HG02943 (cell line): Measurements from ENCODE around the gene IL11.
A peak's percentile ranks its signal among the peaks of the same experiment; 100 is the strongest.

Experiments used
- ATAC-seq: cut with Tn5 transposase; IDR thresholded peaks from one replicate; pipeline ENCODE4 v1.9.1; 2021; ENCODE audit warnings: mild to moderate bottlenecking, low read depth, moderate library complexity; ENCODE audit not compliant: unreplicated experiment

Gene IL11

DNA sequence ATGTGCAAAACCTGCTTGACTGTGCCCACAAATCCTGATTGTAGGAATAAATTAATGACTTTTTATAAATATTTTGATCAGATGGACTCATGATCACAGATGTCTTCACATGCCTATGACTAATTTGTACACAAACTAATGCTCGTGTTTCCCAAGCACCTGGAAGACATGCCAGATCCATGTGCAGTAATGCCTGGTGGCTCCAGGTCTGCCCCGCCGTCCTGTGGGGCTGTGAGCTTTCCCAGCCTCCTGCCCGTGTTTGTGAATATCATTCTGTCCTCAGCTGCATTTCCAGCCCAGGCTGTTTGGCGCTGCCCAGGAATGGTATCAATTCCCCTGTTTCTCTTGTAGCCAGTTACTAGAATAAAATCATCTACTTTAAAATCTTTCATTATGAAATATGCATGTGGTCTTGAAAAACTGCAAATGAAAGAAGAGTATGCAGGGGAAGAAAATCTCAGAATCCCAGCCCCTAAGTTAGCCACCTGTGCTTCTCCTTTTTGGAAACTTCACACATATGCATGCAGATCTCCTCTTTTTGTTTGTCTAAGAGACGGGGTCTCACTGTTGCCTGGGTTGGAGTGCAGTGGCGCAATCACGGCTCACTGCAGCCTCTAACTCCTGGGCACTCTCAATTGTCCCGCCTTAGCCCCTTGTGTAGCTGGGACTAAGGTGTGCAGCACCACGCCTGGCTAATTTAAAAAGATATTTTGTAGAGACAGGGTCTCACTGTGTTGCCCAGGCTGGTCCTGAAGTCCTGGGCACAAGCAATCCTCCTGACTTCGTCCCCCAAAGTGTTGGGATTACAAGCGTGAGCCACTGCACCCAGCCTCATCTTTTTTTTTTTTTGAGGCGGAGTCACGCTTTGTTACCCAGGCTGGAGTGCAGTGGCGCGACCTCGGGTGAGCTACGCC lies 21.7 kb upstream of the IL11 start:
- ATAC-seq, result no peak

DNA sequence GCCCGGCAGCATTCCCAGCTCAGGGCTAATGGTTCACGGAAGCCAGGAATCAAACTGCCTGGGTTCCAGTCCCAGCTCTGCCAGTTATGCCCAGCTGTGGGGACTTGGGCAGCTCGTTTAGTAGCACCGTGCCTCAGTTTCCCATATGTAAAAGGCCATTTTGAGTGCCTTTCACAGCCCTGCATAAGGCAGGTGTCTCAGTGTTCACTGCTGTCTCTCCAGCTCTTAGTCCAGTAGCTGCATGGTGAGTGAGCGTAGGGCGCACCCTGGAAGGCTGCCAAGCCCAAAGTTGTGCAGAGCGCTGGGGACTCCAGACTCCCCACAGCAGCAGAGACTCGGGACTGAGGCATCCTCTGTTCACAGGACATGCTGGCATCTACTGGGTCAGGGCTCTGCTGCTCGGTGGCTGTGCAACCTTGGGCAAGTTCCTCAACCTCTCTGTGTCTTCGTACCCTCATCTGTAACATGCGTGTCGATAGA lies 21.0 kb upstream of the IL11 start:
- ATAC-seq, result no peak

DNA sequence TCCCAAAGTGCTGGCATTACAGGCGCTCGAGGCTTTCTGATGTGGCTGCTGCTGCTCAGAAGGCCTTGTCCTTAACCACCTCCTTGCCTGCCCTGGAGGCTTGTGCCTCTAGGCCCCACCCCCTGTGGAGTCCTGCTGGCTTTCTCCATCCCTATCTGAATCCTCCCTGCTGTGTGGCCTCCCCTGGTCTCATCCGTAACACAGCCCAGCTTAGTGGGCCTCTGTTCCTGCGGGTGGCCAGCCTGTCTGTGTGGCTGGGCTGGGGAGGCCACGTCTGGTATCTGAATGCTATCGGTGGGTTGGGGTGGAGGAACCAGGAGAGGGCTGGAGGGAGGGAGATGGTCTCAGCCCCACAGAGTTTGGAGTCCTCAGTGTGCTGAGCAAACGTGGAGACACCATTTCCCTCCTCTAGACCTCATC lies 20.2 kb upstream of the IL11 start:
- no peak for ATAC-seq

DNA sequence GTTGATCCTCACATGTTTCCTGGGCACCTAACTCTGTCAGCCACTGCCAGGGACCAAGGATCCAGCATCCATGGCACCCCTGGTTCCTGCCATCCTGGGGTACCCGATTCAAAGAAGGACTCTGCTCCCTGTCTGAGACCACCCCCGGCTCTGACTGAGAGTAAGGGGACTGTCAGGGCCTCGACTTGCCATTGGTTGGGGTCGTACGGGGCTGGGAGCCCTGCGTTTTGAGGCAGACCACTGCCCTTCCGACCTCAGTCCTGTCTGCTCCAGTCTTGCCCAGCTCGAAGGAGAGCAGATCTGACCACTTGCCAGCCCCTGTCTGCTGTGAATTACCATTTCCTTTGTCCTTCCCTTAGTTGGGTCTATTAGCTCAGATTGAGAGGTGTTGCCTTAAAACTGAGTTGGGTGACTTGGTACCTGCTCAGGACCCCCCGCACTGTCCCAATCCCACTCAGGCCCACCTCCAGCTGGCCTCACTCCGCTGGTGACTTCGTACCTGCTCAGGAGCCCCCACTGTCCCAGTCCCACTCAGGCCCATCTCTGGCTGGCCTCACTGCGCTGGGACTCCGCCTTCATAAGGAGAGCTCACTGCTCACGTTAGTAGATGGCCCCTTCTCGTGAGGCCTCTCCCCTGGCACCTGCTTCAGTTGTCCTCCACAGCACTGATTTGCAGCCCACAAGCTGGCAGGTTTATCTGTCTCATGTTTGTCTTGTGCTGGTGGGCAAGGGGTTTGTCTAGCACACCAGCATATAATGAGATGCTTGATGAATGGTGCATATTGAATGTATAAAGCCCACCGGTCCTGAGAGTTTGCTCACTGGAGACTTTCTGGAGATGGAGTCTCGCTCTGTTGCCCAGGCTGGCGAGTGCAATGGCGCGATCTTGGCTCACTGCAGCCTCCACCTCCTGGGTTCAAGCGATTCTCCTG lies 19.4 kb upstream of the IL11 start:
- no peak for ATAC-seq

DNA sequence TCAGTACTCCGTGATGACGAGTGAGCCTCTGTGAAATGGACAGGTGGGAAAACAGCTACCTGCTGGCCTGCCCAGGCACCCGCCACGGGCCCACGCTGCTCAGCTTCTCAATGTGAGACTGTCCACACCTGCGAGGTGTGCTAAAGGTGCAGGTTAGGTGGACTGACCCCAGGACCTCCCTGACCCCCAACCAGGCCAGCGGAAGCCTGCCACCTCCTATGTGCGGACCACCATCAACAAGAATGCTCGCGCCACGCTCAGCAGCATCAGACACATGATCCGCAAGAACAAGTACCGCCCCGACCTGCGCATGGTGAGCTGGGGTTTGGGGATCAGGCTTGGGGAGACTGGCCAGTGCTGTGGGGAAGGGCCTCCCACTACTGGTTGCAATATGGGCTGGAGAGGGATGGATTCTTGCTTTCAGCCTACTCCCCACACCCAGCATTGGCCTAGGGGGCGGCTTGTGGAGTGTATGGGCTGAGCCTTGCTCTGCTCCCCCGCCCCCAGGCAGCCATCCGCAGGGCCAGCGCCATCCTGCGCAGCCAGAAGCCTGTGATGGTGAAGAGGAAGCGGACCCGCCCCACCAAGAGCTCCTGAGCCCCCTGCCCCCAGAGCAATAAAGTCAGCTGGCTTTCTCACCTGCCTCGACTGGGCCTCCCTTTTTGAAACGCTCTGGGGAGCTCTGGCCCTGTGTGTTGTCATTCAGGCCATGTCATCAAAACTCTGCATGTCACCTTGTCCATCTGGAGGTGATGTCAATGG lies 17.7 kb upstream of the IL11 start:
- no peak for ATAC-seq

DNA sequence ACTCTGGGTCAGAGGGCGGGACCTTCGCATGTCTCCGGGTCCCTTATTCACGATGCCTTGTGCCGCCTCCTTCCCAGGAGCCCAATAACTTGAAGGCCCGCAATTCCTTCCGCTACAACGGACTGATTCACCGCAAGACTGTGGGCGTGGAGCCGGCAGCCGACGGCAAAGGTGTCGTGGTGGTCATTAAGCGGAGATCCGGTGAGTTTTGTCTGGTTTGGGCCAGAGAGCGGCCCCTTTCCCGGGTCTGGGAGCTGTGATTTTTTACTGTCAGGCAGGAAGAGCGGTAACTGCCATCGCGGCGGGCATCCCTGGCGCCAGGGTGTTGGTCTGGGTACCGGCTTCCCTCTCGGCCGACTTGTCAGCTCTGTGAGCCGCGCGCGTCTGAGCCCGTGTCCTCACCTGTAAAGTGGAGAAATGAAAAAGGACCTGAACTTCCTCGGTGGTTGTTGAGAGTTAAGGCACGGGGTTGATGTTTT lies 16.3 kb upstream of the IL11 start:
- no peak for ATAC-seq

DNA sequence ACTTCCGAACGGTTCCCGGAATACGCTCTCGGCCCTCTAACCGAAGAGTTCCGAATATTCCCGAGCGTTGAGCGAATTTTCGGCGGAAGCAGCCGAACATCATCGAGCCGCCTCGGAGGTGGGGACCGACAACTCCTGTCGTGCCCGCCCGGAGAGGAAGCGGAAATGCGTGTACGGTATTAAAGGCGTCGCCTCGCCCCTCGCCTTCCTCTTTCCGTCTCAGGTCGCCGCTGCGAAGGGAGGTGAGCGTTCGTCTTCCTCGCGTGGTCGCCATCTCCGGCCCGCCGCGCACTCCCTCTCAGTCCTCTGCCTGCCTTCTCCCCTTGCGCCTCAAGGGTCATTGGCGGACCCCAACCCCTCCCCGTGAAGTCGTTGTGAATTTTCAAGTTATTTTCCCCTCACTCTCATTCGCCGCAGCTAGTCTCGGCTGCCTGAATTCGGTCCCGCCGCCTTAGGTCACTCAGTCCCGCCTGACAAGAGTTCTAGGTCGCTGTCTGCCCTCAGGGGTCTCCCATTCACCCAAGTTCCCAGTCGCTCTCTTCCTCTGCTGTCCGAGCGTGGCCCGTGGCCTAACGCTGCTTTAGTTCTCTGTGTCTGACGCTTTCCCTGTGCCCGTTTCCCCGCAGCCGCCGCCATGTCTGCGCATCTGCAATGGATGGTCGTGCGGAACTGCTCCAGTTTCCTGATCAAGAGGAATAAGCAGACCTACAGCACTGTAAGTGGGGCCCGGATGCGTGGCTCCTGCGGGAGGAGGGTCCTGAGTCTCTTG lies 15.6 kb upstream of the IL11 start, which contains the start of gene RPL28:
TSS of gene RPL28 (plus strand) at position 209 of the 769 bp plus-strand sequence. CDS start at position 635, 426 bp downstream.
- peak; percentile 55 for ATAC-seq

DNA sequence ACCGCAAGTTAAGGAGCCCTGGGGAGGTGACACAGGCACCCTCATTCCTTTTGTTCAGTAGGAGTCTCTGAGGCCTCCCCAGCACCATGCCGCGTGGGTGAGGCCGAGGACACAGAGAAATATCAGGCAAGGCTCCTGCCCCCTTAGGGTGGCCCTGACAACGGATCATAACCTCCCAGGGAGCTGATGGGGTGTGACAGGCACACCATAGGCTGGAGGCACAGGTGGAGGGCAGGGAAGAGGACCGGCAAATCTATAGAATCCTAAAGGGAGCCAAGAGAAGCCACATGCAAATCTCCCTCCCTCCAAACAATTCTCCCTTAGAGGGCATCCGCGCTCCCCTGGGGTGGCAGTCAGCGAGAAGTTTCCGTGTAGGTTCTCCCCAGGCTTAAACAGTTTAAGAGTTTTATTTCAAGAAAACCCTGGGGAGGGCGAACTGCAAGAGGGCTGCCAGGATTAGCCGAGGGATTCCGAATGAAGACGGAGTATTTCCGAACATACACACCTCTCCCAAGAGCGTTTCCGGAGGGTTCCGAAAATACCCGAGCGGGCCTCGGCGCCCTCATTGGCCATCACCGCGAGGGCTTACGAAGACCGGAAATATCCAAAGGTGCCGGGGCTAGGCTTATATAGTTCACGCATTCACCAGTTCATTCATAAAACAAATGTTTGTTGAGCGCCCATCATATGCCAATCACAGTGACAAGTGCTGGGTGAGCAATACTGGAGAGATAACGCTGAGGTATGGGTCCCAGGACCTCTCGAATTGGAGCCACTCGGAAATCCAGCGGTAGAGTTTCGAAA lies 14.9 kb upstream of the IL11 start:
- ATAC-seq, result peak; percentile 56

DNA sequence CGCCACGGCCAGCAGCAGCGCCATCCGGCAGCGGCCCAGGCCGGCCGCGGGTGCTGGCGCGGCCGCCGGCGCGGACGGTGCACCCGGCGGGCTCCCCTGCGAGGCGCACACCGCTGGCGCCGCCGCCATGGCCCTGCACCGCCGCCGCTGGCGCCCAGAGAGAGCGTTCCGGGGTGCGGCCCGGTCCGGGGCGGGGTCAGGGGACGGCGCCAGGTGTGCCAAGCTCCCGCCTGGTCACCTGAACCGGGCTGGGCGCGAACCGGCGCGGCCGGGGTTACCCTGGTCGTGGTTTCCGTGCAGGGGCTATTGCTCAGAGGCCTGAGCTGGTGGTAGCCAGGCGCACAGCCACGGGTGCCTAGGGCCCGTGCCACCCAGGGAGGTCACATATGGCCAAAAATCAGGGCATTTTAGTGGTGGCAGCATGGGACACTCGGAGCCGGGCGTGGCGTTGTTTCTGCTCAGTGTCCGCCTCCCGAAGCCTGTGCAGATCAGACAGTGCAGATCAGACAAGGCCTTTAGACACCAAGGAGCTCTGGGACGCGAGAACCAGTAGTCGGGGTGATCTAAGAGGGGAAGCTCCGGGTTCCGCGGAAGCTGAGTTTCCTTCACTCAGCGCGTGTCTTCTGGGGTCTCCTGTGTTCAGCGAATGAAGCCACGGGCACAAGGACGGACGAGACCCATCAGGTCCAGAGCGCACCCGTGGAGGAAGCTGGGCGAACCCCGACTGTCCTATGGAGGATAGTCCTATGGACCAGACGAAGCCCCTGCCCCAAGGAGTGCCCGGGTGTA lies 14.1 kb upstream of the IL11 start, which contains the start of gene TMEM238:
TSS of gene TMEM238 (minus strand) at position 162 of the 789 bp plus-strand sequence. CDS start at position 129, 33 bp downstream.
- no peak for ATAC-seq

DNA sequence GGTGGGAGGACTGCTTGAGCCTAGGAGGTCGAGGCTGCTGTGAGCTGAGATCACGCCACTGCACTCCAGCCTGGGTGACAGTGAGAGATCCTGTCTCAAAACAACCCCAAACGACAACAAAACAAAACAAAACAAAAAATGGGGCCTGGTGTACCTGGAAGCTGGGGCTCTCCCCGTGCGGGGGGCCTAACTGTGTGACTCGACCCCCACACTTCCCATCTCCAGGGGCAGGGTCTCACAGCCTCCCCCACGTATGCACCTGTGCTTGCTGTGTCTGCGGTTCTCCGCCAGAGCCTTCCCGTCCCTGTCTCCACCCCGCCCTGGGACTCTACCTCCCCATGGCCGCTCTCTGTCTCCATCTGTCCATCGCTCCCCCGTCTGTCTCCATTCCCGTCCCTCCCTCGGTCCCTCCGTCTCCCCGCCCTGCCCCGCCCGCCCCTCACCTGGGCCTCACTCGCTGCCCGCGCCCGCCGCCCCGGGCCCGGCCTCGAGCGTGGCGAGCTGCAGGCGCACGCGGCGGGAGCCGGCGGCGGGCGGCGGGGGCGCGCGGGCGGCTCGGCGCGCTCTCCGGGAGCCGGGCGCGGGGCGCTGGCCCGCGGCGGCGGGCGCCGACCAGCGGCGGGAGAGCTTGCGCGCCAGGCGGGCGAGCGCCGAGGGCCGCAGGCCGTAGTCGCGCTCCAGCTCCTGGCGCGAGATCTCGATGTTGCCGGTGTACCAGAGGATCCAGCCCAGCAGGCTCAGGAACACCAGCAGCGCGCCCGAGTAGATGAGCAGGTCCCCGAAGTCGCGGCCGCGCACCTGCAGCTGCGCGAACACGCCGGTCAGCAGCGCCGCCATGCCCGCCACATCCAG lies 13.2 kb upstream of the IL11 start:
- no peak for ATAC-seq

DNA sequence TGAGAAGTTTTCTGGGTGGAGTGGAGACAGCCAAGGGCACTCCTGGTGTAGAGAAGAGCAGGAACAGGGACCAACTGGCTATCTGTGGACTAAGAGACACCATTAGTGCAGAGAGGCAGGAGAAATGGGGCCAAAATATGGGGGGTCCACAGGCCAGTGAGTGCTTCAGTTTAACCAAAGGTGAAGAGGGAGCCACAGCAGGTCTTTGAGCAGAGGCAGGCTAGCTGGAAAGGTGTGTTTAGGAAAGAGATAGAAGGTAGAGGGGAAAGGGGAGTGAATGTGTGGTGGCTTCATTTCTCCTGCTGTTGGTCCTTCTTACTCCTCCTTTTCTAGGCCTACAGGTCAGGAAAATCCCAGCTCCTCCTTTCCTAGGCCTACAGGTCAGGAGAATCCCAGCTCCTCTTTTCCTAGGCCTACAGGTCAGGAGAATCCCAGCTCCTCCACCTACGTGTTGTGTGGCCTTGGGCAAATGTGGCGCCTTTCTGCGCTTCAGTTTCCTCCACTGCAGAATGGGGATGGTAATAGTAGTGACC lies 12.3 kb upstream of the IL11 start:
- ATAC-seq, result no peak

DNA sequence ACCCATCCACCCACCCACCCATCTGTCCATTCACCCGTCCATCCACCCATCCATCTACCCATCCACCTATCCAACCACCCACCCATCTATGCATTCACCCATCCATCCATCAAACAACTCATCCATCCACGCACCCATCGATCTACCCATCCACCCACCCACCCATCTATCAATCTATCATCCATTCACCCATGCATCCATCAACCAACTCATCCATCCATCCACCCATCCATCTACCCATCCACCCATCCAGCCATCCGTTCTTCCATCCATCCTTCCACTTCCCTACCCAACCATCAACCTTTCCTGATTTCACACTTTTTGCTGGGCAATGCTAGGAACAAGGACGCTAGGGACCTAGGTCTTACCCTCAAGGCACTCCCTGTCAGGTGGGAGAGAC lies 11.8 kb upstream of the IL11 start:
- no peak for ATAC-seq

DNA sequence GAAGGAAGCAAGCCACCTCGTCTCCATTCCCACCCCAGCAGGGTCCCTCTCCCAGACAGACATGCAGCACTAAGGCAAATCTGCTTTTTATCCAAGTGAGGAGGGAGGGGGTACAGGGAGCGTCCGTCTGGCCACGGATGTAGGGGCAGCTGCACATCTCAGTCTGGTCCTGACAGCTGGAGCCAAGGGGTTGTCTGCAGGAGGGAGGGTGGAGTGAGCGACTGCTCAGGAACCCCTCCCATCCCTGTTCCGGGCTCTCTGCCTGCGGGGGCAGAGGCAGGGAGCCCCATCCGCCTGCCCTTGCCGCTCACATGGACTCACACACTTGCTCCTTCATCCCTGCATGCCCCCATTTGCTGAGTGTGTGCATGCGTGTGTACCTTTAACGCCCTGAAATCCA lies 8.9 kb upstream of the IL11 start:
- ATAC-seq, result no peak

DNA sequence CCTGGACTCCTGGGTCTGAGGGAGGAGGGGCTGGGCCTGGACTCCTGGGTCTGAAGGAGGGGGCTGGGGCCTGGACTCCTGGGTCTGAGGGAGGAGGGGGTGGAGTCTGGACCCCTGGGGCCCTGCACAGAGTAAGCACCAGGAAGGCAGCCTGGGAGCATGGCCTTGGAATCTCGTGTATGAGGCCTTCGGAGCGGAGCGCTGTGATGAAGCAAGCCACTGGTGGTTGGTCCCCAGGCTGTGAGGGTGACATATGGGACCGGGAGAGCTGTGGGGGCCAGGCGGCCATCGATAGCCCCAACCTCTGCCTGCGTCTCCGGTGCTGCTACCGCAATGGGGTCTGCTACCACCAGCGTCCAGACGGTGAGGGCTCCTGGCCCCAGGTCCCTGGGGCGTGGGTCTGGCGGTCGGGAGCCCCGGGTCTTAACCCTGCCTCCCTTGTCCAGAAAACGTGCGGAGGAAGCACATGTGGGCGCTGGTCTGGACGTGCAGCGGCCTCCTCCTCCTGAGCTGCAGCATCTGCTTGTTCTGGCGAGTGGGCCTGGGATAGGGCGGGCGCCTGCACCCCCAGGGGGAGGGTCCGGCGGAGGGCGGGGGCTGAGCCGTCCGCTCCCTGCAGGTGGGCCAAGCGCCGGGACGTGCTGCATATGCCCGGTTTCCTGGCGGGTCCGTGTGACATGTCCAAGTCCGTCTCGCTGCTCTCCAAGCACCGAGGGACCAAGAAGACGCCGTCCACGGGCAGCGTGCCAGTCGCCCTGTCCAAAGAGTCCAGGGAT lies 7.3 kb upstream of the IL11 start:
- ATAC-seq, result no peak

DNA sequence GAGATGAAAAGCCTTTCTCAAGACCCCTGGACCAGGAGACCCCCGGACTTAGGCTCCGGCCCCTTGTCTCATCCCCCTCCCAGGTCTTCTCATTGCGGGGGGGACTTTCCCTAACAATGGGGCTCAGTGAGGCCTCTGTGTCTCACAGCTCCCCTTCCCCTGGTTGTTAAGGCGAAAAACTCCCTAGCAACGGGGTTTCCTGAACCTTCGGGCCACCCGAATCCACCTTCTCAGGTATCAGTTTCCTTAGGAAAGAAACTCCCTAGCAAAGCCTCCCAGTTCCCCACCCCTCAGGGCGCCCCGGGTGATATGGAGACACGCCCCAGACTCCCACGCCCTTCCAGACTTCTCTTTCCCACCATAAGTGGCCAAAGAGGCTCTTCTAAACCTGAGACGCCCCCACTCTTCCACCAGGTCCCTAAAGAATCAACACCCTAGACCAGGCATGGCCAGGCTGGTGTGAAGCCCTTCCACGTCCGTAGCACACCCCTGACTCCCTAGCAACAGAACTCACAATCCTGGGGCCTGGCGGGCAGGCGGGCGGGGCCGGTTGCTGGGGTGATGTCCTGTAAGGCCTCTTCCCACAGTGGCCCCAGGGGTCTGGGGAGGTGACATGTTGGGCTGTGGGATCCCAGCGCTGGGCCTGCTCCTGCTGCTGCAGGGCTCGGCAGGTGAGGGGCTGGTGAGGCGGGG lies 6.1 kb upstream of the IL11 start, which contains the start of gene TMEM190:
TSS of gene TMEM190 (plus strand) at position 586 of the 693 bp plus-strand sequence. CDS start at position 614, 28 bp downstream.
- no peak for ATAC-seq
